ENCODE data around the gene LIMS4.
"Not testable (repeated sequence)": the region's sequence is repeated elsewhere in the genome, so short reads cannot be mapped to it uniquely, and the experiment has no call there.

- not testable (repeated sequence) for TF ChIP-seq CTCF (IDR thresholded peaks at IDR 0.05; ENCODE audit: low read length); EZH2 (IDR thresholded peaks at IDR 0.05; ENCODE audit: borderline replicate concordance, low read length)
Measured at GRCh38 chr2:110446644-110447043, 26.0 kb downstream of the LIMS4 start.

Data from OCI-LY1 (cell line).